HepG2 (cell line): ENCODE measurements around the gene GTF3A. TPM values are rescaled to one million over a fixed set of nuclear protein-coding genes. Genes with fewer than 3 reads are reported as not detected.

Source experiments
- ATRX ChIP-seq: sonication (generic); formaldehyde crosslinking; IDR thresholded peaks from 2 replicates; pipeline ENCODE4 v1.4.0; 2020; ENCODE audit warnings: missing genetic modification reagents, borderline replicate concordance
- ETV6 ChIP-seq: sonication (generic); formaldehyde crosslinking; conservative IDR thresholded peaks from 2 replicates; pipeline ENCODE4 v1.4.0; 2020; ENCODE audit warnings: missing genetic modification reagents
- HOXA7 ChIP-seq: sonication (generic); formaldehyde crosslinking; IDR thresholded peaks from 2 replicates; pipeline ENCODE4 v1.8.1; 2022; ENCODE audit warnings: mild to moderate bottlenecking, missing genetic modification reagents, moderate library complexity
- KAT7 ChIP-seq: IDR thresholded peaks from 2 replicates; pipeline ENCODE4 v1.6.1; 2018; ENCODE audit warnings: borderline replicate concordance, missing compliant biosample characterization
- MXI1 ChIP-seq: IDR thresholded peaks from 3 replicates; pipeline ENCODE4 v1.6.1; 2012; ENCODE audit warnings: low read depth, low read length, inconsistent platforms, borderline replicate concordance
- NCOA2 ChIP-seq: sonication (generic); formaldehyde crosslinking; IDR thresholded peaks from 2 replicates; pipeline ENCODE4 v1.8.0; 2022; ENCODE audit warnings: inconsistent platforms
- PHF8 ChIP-seq: sonication (generic); formaldehyde crosslinking; IDR thresholded peaks from 2 replicates; pipeline ENCODE4 v1.5.0; 2020; ENCODE audit warnings: missing genetic modification reagents
- POLR2G ChIP-seq: fragments of 200-400 bp; formaldehyde crosslinking; IDR thresholded peaks from 2 replicates; pipeline ENCODE4 v1.6.1; 2018; ENCODE audit warnings: mild to moderate bottlenecking, low read depth, low read length, moderate library complexity
- RARA ChIP-seq: IDR thresholded peaks from 2 replicates; pipeline ENCODE4 v1.6.1; 2016; ENCODE audit warnings: missing genetic modification reagents, missing compliant biosample characterization
- SMAD9 ChIP-seq: sonication (generic); formaldehyde crosslinking; IDR thresholded peaks from 2 replicates; pipeline ENCODE4 v1.5.1; 2020; ENCODE audit warnings: mild to moderate bottlenecking, missing genetic modification reagents
- SRSF4 ChIP-seq: fragments of 200-400 bp; formaldehyde crosslinking; IDR thresholded peaks from one replicate; pipeline ENCODE4 v1.6.1; 2018; ENCODE audit warnings: mild to moderate bottlenecking, low read depth, low read length, moderate library complexity; ENCODE audit not compliant: poor library complexity, severe bottlenecking
- TBX2 ChIP-seq: sonication (generic); formaldehyde crosslinking; IDR thresholded peaks from 2 replicates; pipeline ENCODE4 v1.5.0; 2020; ENCODE audit warnings: missing genetic modification reagents, mild to moderate bottlenecking, borderline replicate concordance
- XRCC5 ChIP-seq: fragments of 200-400 bp; formaldehyde crosslinking; optimal IDR thresholded peaks from 2 replicates; pipeline ENCODE3; 2017; ENCODE audit warnings: mild to moderate bottlenecking, low read length
- ZC3H13 ChIP-seq: sonication (generic); formaldehyde crosslinking; IDR thresholded peaks from 2 replicates; pipeline ENCODE4 v1.8.1; 2023; ENCODE audit warnings: mild to moderate bottlenecking, missing genetic modification reagents, moderate library complexity
- ZKSCAN8 ChIP-seq: IDR thresholded peaks from 2 replicates; pipeline ENCODE4 v1.6.1; 2016; ENCODE audit warnings: borderline replicate concordance, missing genetic modification reagents, missing compliant biosample characterization
- ZNF296 ChIP-seq: sonication (generic); formaldehyde crosslinking; conservative IDR thresholded peaks from 2 replicates; pipeline ENCODE4 v1.5.0; 2020; ENCODE audit warnings: mild to moderate bottlenecking, missing genetic modification reagents
- ZNF317 ChIP-seq: sonication (generic); formaldehyde crosslinking; IDR thresholded peaks from 2 replicates; pipeline ENCODE4 v1.5.0; 2020; ENCODE audit warnings: mild to moderate bottlenecking, missing genetic modification reagents
- ZNF446 ChIP-seq: sonication (generic); formaldehyde crosslinking; IDR thresholded peaks from 2 replicates; pipeline ENCODE4 v1.5.0; 2020; ENCODE audit warnings: mild to moderate bottlenecking, missing genetic modification reagents
- ZNF7 ChIP-seq: IDR thresholded peaks from 2 replicates; pipeline ENCODE4 v1.6.1; 2016; ENCODE audit warnings: missing biosample characterization, missing genetic modification reagents
- ZNF724P ChIP-seq: sonication (generic); formaldehyde crosslinking; IDR thresholded peaks from 2 replicates; pipeline ENCODE4 v1.8.0; 2022; ENCODE audit warnings: missing genetic modification reagents, borderline replicate concordance
- polyA plus RNA-seq, 8 experiments: library from polyadenylated mRNA; depleted of rRNA in 3 of 8; stranded (reverse) in 7 of 8; unstranded in 1 of 8; fragments of >200 nt; fragmentation: Illumina TruSeq in 4 of 8; extraction: Trizol in 4 of 8; gene quantifications; 2 replicates each; pipeline versions ENCODE4 v1.2.1 to v1.2.3, GENCODE V29; 2011 to 2016; ENCODE audit warnings: low read depth in 4 of 8, missing spikeins in 1 of 8, mixed read lengths in 1 of 8; ENCODE audit not compliant: insufficient read depth in 1 of 8
- total RNA-seq, 5 experiments: library from RNA; depleted of rRNA; stranded (reverse); fragments of >200 nt; fragmentation: Illumina TruSeq; extraction: Trizol; gene quantifications; 2 replicates each; pipeline ENCODE4 v1.2.3, GENCODE V29; 2016; ENCODE audit warnings: low read depth in 1 of 5
- TF ChIP-seq, protein P1 (sequence below): sonication (generic); formaldehyde crosslinking; IDR thresholded peaks from 2 replicates; pipeline ENCODE4 v1.4.0; 2020; ENCODE audit warnings: missing genetic modification reagents, borderline replicate concordance
- TF ChIP-seq, protein P2 (sequence below): sonication (generic); formaldehyde crosslinking; IDR thresholded peaks from 2 replicates; pipeline ENCODE4 v1.4.0; 2020; ENCODE audit warnings: low read depth, missing genetic modification reagents

GTF3A gene
- total and polyA plus RNA-seq, 2 of the 13 experiments (the other 11 are each of a cell fraction or from before 2014, with no cell fraction given) = 42.1 to 176 TPM

DNA sequence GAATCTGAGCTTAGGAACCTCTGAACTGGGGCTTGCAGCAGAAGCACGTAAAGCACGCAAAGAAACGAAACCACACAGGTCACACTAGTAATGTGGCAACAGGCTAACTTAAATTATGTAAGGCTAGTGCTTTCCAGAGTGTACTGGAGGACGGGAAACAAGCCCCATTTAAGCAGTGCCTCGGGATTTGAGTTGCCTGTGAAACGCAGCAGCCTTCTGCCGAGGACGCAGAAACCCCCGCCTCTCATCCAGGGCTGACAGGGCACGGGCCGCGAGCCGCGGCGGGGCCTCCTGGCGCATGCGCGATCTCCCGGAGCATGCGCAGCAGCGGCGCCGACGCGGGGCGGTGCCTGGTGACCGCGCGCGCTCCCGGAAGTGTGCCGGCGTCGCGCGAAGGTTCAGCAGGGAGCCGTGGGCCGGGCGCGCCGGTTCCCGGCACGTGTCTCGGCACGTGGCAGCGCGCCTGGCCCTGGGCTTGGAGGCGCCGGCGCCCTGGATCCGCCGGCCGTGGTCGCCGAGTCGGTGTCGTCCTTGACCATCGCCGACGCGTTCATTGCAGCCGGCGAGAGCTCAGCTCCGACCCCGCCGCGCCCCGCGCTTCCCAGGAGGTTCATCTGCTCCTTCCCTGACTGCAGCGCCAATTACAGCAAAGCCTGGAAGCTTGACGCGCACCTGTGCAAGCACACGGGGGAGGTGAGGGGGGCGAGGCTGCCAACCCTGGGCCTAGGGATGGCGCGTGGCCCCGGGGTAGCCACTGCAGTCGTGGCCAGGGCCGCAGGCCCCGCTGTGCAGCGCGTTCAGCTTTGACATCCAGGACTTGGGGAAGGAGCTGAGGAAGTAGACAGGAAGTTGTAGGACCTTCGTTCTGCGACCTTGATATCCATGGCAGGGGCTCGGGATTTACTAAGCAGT is at the start of gene GTF3A (continued):
- TF ChIP-seq, protein P1, sequence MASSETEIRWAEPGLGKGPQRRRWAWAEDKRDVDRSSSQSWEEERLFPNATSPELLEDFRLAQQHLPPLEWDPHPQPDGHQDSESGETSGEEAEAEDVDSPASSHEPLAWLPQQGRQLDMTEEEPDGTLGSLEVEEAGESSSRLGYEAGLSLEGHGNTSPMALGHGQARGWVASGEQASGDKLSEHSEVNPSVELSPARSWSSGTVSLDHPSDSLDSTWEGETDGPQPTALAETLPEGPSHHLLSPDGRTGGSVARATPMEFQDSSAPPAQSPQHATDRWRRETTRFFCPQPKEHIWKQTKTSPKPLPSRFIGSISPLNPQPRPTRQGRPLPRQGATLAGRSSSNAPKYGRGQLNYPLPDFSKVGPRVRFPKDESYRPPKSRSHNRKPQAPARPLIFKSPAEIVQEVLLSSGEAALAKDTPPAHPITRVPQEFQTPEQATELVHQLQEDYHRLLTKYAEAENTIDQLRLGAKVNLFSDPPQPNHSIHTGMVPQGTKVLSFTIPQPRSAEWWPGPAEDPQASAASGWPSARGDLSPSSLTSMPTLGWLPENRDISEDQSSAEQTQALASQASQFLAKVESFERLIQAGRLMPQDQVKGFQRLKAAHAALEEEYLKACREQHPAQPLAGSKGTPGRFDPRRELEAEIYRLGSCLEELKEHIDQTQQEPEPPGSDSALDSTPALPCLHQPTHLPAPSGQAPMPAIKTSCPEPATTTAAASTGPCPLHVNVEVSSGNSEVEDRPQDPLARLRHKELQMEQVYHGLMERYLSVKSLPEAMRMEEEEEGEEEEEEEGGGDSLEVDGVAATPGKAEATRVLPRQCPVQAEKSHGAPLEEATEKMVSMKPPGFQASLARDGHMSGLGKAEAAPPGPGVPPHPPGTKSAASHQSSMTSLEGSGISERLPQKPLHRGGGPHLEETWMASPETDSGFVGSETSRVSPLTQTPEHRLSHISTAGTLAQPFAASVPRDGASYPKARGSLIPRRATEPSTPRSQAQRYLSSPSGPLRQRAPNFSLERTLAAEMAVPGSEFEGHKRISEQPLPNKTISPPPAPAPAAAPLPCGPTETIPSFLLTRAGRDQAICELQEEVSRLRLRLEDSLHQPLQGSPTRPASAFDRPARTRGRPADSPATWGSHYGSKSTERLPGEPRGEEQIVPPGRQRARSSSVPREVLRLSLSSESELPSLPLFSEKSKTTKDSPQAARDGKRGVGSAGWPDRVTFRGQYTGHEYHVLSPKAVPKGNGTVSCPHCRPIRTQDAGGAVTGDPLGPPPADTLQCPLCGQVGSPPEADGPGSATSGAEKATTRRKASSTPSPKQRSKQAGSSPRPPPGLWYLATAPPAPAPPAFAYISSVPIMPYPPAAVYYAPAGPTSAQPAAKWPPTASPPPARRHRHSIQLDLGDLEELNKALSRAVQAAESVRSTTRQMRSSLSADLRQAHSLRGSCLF (CRISPR knock-in tag) = no peak
- TF ChIP-seq ZNF7 (CRISPR knock-in tag) (no peak), TBX2 (CRISPR knock-in tag) (peak; percentile 65; the same call in 1 of the 2 replicates), PHF8 (CRISPR knock-in tag) (peak; percentile 76), POLR2G (peak; percentile 88), ZNF317 (CRISPR knock-in tag) (no peak), ZNF724P (CRISPR knock-in tag) (peak; percentile 98), ZNF296 (no peak), SMAD9 (CRISPR knock-in tag) (no peak), ZNF446 (CRISPR knock-in tag) (peak; percentile 99), HOXA7 (CRISPR knock-in tag) (0 out of 2 replicates have a peak, but pooled peaks have one; percentile 45), SRSF4 (no peak), RARA (CRISPR knock-in tag) (no peak; the same call in 1 of the 2 replicates), MXI1 (peak; percentile 92; the same call in 2 of the 3 replicates), ATRX (CRISPR knock-in tag) (no peak), ETV6 (CRISPR knock-in tag) (peak; percentile 71; the same call in 1 of the 2 replicates), ZKSCAN8 (CRISPR knock-in tag) (no peak), XRCC5 (peak; percentile 3), KAT7 (CRISPR knock-in tag) (0 out of 2 replicates have a peak, but pooled peaks have one; percentile 77), ZC3H13 (CRISPR knock-in tag) (peak; percentile 88; the same call in 1 of the 2 replicates), NCOA2 (CRISPR knock-in tag) (peak; percentile 41; the same call in 1 of the 2 replicates)
- TF ChIP-seq, protein P2, sequence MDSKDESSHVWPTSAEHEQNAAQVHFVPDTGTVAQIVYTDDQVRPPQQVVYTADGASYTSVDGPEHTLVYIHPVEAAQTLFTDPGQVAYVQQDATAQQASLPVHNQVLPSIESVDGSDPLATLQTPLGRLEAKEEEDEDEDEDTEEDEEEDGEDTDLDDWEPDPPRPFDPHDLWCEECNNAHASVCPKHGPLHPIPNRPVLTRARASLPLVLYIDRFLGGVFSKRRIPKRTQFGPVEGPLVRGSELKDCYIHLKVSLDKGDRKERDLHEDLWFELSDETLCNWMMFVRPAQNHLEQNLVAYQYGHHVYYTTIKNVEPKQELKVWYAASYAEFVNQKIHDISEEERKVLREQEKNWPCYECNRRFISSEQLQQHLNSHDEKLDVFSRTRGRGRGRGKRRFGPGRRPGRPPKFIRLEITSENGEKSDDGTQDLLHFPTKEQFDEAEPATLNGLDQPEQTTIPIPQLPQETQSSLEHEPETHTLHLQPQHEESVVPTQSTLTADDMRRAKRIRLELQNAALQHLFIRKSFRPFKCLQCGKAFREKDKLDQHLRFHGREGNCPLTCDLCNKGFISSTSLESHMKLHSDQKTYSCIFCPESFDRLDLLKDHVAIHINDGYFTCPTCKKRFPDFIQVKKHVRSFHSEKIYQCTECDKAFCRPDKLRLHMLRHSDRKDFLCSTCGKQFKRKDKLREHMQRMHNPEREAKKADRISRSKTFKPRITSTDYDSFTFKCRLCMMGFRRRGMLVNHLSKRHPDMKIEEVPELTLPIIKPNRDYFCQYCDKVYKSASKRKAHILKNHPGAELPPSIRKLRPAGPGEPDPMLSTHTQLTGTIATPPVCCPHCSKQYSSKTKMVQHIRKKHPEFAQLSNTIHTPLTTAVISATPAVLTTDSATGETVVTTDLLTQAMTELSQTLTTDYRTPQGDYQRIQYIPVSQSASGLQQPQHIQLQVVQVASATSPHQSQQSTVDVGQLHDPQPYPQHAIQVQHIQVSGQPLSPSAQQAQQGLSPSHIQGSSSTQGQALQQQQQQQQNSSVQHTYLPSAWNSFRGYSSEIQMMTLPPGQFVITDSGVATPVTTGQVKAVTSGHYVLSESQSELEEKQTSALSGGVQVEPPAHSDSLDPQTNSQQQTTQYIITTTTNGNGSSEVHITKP (CRISPR knock-in tag) = no peak
